OCI-LY3 (cell line): ENCODE data around the gene F2RL3.

Experiments used
- H2AFZ ChIP-seq: fragments of 200-600, 300-600 bp; shearing (Covaris generic); 2 replicates; pipeline ENCODE4 v1.6.0; 2014; ENCODE audit warnings: antibody characterized with exemption, low read depth, low read length
- H3K27ac ChIP-seq: fragments of 200-600, 300-600 bp; sonication (generic); 2 replicates; pipeline ENCODE4 v1.5.1; 2014; ENCODE audit warnings: mild to moderate bottlenecking, low read length, moderate library complexity, mixed read lengths
- H3K27me3 ChIP-seq: fragments of 200-600, 300-600 bp; sonication (generic); 2 replicates; pipeline ENCODE4 v1.6.1; 2014; ENCODE audit warnings: low read depth, low read length, mixed read lengths
- H3K36me3 ChIP-seq: fragments of 200-600, 300-600 bp; sonication (generic); replicated peaks from 2 replicates; pipeline ENCODE3; 2014; ENCODE audit warnings: low read depth, low read length, mixed read lengths
- H3K4me1 ChIP-seq: fragments of 300-600, 200-600 bp; sonication (generic); 2 replicates; pipeline ENCODE4 v1.6.1; 2014; ENCODE audit warnings: low read length, mixed read lengths
- H3K4me2 ChIP-seq: fragments of 200-600, 300-600 bp; sonication (generic); 2 replicates; pipeline ENCODE4 v1.6.1; 2014; ENCODE audit warnings: low read length, mixed read lengths
- H3K4me3 ChIP-seq: fragments of 300-600, 200-600 bp; sonication (generic); 2 replicates; pipeline ENCODE4 v1.5.1; 2014; ENCODE audit warnings: antibody characterized with exemption, mild to moderate bottlenecking, low read length, moderate library complexity
- H3K79me2 ChIP-seq: fragments of 300-600, 200-600 bp; shearing (Covaris generic); 2 replicates; pipeline ENCODE4 v1.6.1; 2014; ENCODE audit warnings: mild to moderate bottlenecking, low read length, mixed read lengths
- H3K9ac ChIP-seq: fragments of 300-600, 200-600 bp; shearing (Covaris generic); 2 replicates; pipeline ENCODE4 v1.6.0; 2014; ENCODE audit warnings: mild to moderate bottlenecking, low read length, moderate library complexity
- H3K9me3 ChIP-seq: fragments of 200-600, 300-600 bp; shearing (Covaris generic); 2 replicates; pipeline ENCODE4 v1.6.1; 2014; ENCODE audit warnings: low read length, mixed read lengths; ENCODE audit not compliant: insufficient read depth
- H4K20me1 ChIP-seq: fragments of 200-600, 300-600 bp; sonication (generic); 2 replicates; pipeline ENCODE4 v1.6.1; 2016; ENCODE audit warnings: low read length, mixed read lengths; ENCODE audit not compliant: insufficient read depth
- EZH2phosphoT487 ChIP-seq: fragments of 200-600 bp; shearing (Covaris generic); IDR thresholded peaks from 2 replicates; pipeline ENCODE4 v1.6.1; 2018; ENCODE audit warnings: antibody characterized with exemption, mixed run types, low read depth
- TF ChIP-seq, protein P1 (sequence below): fragments of 200-600, 300-600 bp; sonication (generic); IDR thresholded peaks from 2 replicates; pipeline ENCODE4 v1.5.1; 2014; ENCODE audit warnings: antibody characterized with exemption, low read length, low read depth

The F2RL3 gene

DNA sequence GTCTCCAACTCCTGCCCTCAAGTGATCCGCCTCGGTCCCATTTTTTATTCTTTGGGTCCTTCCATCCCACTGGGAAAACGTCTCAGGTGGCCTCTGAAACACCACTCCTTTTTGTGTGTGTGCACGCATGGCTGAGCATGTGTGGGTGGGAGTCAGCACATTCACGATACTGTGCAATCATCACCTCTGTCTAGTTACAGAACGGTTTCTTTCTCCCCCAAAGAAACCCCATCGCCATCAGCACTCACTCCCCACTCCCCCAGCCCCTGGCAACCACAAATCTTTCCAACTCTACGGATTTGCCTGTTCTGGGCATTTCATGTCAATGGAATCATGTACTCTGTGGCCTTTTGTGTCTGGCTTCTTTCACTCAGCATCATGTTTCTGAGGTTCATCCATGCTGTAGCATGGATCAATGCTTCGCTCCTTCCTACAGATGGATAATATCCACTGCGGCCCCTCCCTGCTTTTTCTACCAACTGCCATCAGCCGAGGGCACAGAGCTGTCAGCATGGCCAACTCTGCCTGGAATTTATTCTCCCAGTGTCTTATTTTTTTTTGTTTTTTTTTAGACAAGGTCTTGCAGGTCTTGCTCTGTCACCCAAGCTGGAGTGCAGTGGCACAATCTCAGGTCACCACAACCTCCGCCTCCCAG lies 9.7 kb downstream of the F2RL3 start:
- no peaks in the 10 kb centered on the region for H4K20me1 ChIP-seq
- no peaks in the 10 kb centered on the region for H3K36me3 ChIP-seq
- H3K4me2 ChIP-seq, result no peak overlapping the region
- no peak for TF ChIP-seq EZH2phosphoT487
- TF ChIP-seq, protein P1, sequence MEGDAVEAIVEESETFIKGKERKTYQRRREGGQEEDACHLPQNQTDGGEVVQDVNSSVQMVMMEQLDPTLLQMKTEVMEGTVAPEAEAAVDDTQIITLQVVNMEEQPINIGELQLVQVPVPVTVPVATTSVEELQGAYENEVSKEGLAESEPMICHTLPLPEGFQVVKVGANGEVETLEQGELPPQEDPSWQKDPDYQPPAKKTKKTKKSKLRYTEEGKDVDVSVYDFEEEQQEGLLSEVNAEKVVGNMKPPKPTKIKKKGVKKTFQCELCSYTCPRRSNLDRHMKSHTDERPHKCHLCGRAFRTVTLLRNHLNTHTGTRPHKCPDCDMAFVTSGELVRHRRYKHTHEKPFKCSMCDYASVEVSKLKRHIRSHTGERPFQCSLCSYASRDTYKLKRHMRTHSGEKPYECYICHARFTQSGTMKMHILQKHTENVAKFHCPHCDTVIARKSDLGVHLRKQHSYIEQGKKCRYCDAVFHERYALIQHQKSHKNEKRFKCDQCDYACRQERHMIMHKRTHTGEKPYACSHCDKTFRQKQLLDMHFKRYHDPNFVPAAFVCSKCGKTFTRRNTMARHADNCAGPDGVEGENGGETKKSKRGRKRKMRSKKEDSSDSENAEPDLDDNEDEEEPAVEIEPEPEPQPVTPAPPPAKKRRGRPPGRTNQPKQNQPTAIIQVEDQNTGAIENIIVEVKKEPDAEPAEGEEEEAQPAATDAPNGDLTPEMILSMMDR, result no peak
- H2AFZ ChIP-seq, result no peak overlapping the region
- no peaks in the 10 kb centered on the region for H3K4me1 ChIP-seq
- H3K9ac ChIP-seq, result no peak overlapping the region
- H3K4me3 ChIP-seq, result no peak overlapping the region
- H3K27ac ChIP-seq, result no peak overlapping the region
- no peaks in the 10 kb centered on the region for H3K79me2 ChIP-seq
- no peaks in the 10 kb centered on the region for H3K9me3 ChIP-seq
- no peaks in the 10 kb centered on the region for H3K27me3 ChIP-seq

DNA sequence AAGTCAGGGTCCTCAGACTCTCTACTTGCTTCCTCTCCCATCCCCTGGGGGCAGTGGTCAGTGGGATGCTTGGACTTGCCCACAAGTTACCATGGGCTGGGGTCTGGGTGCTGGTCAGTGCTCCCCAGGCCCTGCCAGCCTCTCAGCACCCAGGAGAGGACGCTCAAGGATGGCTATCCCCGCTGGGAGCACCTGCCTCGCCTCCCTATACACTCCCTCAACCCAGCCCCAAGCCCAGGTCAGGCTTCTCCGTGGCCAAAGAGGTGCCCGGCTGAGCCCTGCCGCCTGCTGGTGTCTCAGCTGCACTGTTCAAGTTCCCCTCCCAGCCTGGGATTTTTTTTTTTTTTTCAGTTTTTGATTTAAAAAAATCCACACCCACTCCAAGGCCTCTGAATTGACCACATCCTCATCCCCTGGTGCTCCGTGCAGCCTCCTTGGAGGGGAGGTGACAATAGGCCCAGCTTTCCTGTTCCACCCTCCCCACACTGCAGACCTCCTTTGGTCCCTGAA lies 10.8 kb downstream of the F2RL3 start:
- Histone ChIP-seq H3K4me1 (no peaks in the 10 kb centered on the region), H3K27ac (no peak overlapping the region), H3K4me2 (no peak overlapping the region), H3K4me3 (no peak overlapping the region), H2AFZ (no peak overlapping the region), H3K9ac (no peak overlapping the region), H3K79me2 (no peaks in the 10 kb centered on the region), H3K27me3 (no peaks in the 10 kb centered on the region), H4K20me1 (no peaks in the 10 kb centered on the region), H3K36me3 (no peaks in the 10 kb centered on the region), H3K9me3 (no peaks in the 10 kb centered on the region)
- no peak for TF ChIP-seq EZH2phosphoT487
- TF ChIP-seq, protein P1, result peak; percentile 53

DNA sequence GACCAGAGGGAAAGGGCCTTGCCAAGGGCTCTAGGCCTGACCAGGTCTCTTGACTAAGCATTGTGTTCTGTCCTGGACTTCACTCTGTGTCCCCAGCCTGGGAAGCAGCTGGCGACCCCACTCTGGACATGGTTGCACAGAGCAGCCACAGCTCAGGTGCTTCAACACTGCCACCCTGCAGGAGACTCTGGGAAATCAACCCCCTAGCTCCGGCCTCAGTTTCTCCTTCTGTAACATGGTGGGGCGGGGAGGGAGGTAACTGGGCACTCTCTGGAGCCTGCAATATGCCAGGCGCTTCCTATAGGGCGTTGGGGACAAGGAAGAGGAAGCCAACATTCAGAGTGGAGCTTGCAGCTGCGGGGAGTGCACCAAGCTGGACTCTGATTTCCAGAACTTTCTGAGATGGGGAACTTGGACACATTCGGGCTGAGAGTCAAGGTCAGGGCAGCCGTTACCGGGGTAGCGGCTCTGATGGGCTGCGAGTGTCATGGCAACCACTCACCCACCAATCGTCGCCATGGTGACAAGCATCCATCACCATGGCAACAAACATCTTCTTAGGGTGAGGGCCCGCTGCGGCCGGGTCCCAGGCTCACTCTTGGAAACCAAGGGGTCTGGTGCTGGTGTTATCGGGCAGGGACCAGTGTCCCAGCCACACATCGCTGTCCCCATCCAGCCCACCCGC lies 12.8 kb downstream of the F2RL3 start:
- no peaks in the 10 kb centered on the region for H3K36me3 ChIP-seq
- no peak overlapping the region for H3K9ac ChIP-seq
- H3K79me2 ChIP-seq, result no peaks in the 10 kb centered on the region
- H3K27ac ChIP-seq, result no peak overlapping the region
- no peaks in the 10 kb centered on the region for H3K9me3 ChIP-seq
- TF ChIP-seq, protein P1, result no peak
- TF ChIP-seq EZH2phosphoT487, result no peak
- no peak overlapping the region for H3K4me2 ChIP-seq
- H3K27me3 ChIP-seq, result no peaks in the 10 kb centered on the region
- no peaks in the 10 kb centered on the region for H3K4me1 ChIP-seq
- no peak overlapping the region for H3K4me3 ChIP-seq
- no peaks in the 10 kb centered on the region for H4K20me1 ChIP-seq
- H2AFZ ChIP-seq, result no peak overlapping the region

DNA sequence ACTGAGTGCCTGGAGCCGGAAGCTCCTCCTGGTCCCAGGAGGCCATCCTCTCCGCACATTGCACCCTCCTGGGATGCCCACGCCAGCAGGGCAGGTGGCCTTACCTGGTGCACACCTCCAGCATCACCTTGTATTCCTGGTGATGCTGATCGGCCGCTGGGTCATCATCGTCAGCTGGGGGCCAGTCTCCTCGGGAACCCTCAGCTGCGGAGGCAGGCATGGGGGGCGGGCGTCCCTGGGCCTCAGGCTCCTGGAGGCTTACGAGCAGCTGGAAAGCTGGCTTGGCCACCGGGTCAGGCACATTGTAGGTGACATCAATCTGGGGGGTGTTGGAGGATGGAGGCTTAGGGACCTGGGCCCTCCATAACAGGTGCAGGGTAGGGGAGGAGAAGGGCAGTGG lies 13.7 kb downstream of the F2RL3 start:
- H3K4me3 ChIP-seq, result no peak overlapping the region
- H3K27me3 ChIP-seq, result no peaks in the 10 kb centered on the region
- TF ChIP-seq, protein P1, result no peak
- TF ChIP-seq EZH2phosphoT487, result no peak
- H2AFZ ChIP-seq, result no peak overlapping the region
- H3K4me1 ChIP-seq, result no peaks in the 10 kb centered on the region
- no peak overlapping the region for H3K9ac ChIP-seq
- no peak overlapping the region for H3K4me2 ChIP-seq
- no peak overlapping the region for H3K27ac ChIP-seq
- no peaks in the 10 kb centered on the region for H3K36me3 ChIP-seq
- H3K9me3 ChIP-seq, result no peaks in the 10 kb centered on the region
- no peaks in the 10 kb centered on the region for H4K20me1 ChIP-seq
- no peaks in the 10 kb centered on the region for H3K79me2 ChIP-seq
